GM20431 (cell line): ENCODE data around the gene SLC25A1.

Source experiments
- in situ Hi-C: fragments of 300-500 bp; cut with MseI, MboI; formaldehyde crosslinking; loops from one replicate; pipeline ENCODE4 v1.15.0; 2020; ENCODE audit warnings: low sequenced_read_pairs; ENCODE audit not compliant: unreplicated experiment

Gene SLC25A1

DNA sequence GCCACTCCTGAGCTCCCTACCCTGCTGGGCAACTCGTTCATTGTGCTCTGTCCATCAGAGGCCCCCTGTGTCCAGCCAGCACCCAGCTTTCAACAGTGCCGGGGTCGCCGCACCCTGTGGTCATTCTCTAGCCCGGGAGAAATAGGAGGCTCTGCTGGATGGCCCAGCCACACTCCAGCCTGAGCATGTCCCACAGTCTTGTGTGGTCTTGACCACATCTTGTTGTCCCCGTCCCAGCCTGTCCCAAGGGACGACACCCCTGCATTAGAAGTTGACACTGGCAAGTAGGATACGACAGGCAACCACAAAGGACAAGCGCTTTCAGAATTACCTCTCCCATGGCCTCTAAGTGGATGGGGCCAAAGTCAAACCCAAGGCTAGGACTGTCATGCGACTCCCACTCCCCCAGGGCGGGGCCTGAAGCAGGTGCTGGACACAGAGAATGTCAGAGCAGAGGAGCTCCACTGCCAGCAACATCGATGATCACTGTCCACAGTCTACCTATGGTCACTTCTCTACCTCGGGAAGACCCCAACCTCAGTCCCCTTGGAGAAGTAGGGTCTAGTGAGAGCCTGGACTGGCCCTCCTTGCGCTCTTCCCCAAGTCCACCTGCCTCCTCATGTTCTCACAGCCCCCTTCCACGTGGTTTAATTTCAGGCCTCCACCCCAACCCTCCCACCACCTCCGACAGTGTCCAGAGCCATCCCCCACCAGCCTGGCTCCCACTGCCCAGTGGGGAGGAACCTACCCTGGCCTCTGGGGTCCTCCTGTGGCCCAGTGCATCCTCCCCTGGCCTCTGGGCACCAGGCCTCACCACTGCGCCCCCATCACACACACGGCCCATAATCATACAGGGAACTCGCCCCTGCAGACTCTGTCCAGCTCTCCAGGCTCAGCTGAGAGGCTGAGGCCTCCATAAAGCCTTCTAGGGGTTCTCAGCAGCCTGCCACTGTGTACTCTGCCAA lies 51.9 kb downstream of the SLC25A1 start:
- in situ Hi-C loops, result no loop called here
